ENCODE results near the gene OPRL1. TPM values are rescaled to one million over a fixed set of nuclear protein-coding genes. Genes with fewer than 3 reads are reported as not detected.

OPRL1 gene
- total RNA-seq, 4 donors from 2014 or later, result 0.21 to 1.5 (median 0.71) TPM

GRCh38 chr20:64104667-64105451 lies 25.0 kb downstream of the OPRL1 start:
- DNase-seq (ENCODE audit: low spot score in 2 of 2), result no peak
- Histone ChIP-seq H3K36me3 (no peaks in the 10 kb centered on the region), H3K27me3 (peaks cover 0 to 49% of the 10 kb centered on the region in 2 donors), H3K9me3 (no peaks in the 10 kb centered on the region), H3K4me1 (peaks cover 0 to 12% (median 4%) of the 10 kb centered on the region in 4 donors), H3K4me3 (no peak overlapping the region), H3K27ac (no peak overlapping the region)
- 84 to 86% methylated on average over 21 to 22 of the region's 25 CpGs for WGBS, 2 donors
- TF ChIP-seq CTCF (IDR thresholded peaks at IDR 0.05) (no peak), POLR2A (IDR thresholded peaks at IDR 0.05) (no peak), EP300 (IDR thresholded peaks at IDR 0.05) (no peak)

GRCh38 chr20:64105846-64106434 lies 26.1 kb downstream of the OPRL1 start:
- TF ChIP-seq EP300 (IDR thresholded peaks at IDR 0.05), result no peak
- Histone ChIP-seq H3K9me3 (no peaks in the 10 kb centered on the region), H3K27ac (no peak overlapping the region), H3K4me1 (peaks cover 0 to 12% (median 4%) of the 10 kb centered on the region in 4 donors), H3K36me3 (no peaks in the 10 kb centered on the region), H3K27me3 (peaks cover 0 to 41% of the 10 kb centered on the region in 2 donors), H3K4me3 (no peak overlapping the region)
- WGBS, 2 donors, result 89 to 91% methylated on average over 39 of the region's 39 CpGs
- no peak for DNase-seq (ENCODE audit: low spot score in 2 of 2)

- H3K4me1 ChIP-seq, result peaks cover 0 to 12% (median 4%) of the 10 kb centered on the region in 4 donors
- DNase-seq (ENCODE audit: low spot score in 2 of 2), result no peak
- no peak overlapping the region for H3K4me3 ChIP-seq
- no peaks in the 10 kb centered on the region for H3K9me3 ChIP-seq
- H3K36me3 ChIP-seq, result no peaks in the 10 kb centered on the region
- TF ChIP-seq EP300 (IDR thresholded peaks at IDR 0.05) (no peak), CTCF (IDR thresholded peaks at IDR 0.05) (no peak), POLR2A (IDR thresholded peaks at IDR 0.05) (no peak)
- 88 to 92% methylated on average over 25 to 28 of the region's 28 CpGs for WGBS, 2 donors
- H3K27me3 ChIP-seq, result peaks cover 0 to 36% of the 10 kb centered on the region in 2 donors
- no peak overlapping the region for H3K27ac ChIP-seq
Measured at GRCh38 chr20:64106435-64106961, 26.6 kb downstream of the OPRL1 start.

- no peak for DNase-seq (ENCODE audit: low spot score in 2 of 2)
- H3K4me3 ChIP-seq, result no peak within 1 kb of the TSS
- H3K27ac ChIP-seq, result no peak within 1 kb of the TSS
- H3K27me3 ChIP-seq, result peaks cover 0 to 29% of the 10 kb centered on the region in 2 donors
- TF ChIP-seq POLR2A (IDR thresholded peaks at IDR 0.05) (no peak), EP300 (IDR thresholded peaks at IDR 0.05) (no peak), CTCF (IDR thresholded peaks at IDR 0.05) (no peak)
- no peaks in the 10 kb centered on the region for H3K36me3 ChIP-seq
- 60 to 67% methylated on average over 17 to 21 of the region's 22 CpGs for WGBS, 2 donors
- no peaks in the 10 kb centered on the region for H3K9me3 ChIP-seq
- H3K4me1 ChIP-seq, result peaks cover 0 to 6% (median 2%) of the 10 kb centered on the region in 4 donors
Measured at GRCh38 chr20:64106981-64107735, 27.3 kb downstream of the OPRL1 start, which contains the start of gene NPBWR2. Gene NPBWR2, minus strand, starts transcription at chr20:64107565. Its CDS starts 734 bp downstream, at chr20:64106831.

GRCh38 chr20:64107736-64108457 lies 28.0 kb downstream of the OPRL1 start:
- no peaks in the 10 kb centered on the region for H3K36me3 ChIP-seq
- no peak overlapping the region for H3K27ac ChIP-seq
- DNase-seq (ENCODE audit: low spot score in 2 of 2), result no peak
- 57 to 65% methylated on average over 17 to 18 of the region's 19 CpGs for WGBS, 2 donors
- H3K4me1 ChIP-seq, result no peaks in the 10 kb centered on the region
- TF ChIP-seq CTCF (IDR thresholded peaks at IDR 0.05) (no peak), EP300 (IDR thresholded peaks at IDR 0.05) (no peak), POLR2A (IDR thresholded peaks at IDR 0.05) (no peak)
- no peaks in the 10 kb centered on the region for H3K9me3 ChIP-seq
- no peak overlapping the region for H3K4me3 ChIP-seq
- peaks cover 0 to 22% of the 10 kb centered on the region in 2 donors for H3K27me3 ChIP-seq

All from tibial nerve (tissue), 4 donors.